ENCODE results near the gene AMDHD1.
A peak's percentile ranks its signal among the peaks of the same experiment; 100 is the strongest.

Gene AMDHD1, protein sequence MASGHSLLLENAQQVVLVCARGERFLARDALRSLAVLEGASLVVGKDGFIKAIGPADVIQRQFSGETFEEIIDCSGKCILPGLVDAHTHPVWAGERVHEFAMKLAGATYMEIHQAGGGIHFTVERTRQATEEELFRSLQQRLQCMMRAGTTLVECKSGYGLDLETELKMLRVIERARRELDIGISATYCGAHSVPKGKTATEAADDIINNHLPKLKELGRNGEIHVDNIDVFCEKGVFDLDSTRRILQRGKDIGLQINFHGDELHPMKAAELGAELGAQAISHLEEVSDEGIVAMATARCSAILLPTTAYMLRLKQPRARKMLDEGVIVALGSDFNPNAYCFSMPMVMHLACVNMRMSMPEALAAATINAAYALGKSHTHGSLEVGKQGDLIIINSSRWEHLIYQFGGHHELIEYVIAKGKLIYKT

DNA sequence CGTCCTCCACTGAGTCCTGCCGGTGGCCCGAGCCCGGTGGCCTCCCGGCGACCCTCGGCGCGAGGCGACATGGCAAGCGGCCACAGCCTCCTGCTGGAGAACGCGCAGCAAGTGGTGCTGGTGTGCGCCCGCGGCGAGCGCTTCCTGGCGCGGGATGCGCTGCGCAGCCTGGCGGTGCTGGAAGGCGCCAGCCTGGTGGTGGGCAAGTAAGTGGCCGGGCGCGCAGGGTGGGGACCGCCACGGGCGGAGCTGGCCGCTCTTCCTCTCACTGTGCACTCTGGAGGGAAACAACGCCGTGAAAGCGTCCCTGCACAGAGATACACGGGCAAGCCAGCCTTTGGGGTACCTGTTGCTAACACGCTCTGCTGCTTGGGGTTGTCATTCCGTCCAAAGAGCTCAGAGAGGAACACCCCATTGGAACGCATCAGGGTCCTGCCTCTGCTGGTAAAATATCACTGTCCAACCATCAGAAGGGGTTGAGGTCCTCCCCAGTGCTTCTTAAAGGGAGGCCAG is at the start of gene AMDHD1:
AMDHD1 (plus strand) TSS at position 2 of the 513 bp plus-strand sequence; CDS start at position 70, 68 bp downstream.
- DNase-seq (ENCODE audit: low read depth in 3 of 3), result peak; percentile 13 to 63 (median 17)

DNA sequence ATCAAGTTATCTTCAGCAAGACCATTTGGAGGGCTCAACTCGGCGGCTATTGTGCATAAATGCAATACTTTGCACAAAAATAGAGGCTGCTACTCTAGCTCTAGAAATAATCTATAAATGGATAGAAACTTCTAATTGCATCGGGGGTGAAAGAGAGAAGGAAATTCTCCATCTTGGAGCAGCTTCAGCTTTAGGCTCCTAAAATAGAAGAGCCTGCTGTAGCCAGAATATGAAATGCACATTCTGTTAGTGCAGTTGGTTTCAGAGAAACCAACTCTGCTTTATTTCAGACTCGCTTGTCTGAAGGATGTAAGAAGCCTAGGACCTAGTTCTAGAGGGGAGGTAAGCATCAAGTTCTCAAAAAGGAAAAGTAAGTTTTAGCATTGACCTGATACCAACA is 46.3 kb upstream of the AMDHD1 start:
- no peak for DNase-seq (ENCODE audit: low read depth in 3 of 3)

DNA sequence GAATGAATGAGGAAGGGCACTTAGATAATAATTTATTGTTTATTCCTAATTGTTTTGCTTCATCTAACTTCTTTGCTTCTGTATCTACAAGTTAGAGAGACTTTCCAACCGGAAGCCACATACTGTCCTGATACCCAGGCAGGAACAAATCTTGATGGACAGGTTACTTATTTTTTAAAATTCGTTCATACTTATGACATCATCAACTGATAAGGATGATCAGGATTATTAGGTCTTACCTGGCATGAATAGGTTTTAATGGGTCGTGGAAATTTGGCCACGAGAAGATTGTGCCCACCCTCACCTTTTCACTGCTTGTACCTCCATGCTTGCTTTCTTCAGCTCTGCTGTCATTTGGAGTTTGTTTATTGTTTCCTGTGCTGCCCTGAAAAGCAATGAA is 45.0 kb upstream of the AMDHD1 start:
- DNase-seq (ENCODE audit: low read depth in 3 of 3), result no peak

DNA sequence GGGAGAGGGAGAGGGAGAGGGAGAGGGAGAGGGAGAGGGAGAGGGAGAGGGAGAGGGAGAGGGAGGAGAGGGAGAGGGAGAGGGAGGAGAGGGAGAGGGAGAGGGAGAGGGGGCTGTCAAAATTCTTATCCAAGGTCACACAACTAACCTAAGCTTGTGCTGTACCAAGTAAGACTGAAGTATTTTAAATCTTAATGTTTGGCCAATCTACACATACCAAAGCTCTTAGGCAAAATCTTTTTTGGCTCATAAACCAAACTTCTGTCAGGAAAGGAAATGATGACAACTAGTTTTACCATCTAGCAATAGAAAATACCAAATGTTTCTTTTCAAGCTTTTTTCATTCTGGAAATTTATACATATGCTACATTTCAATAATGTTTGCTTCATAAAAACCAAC is 34.6 kb upstream of the AMDHD1 start:
- DNase-seq (ENCODE audit: low read depth in 3 of 3), result no peak

DNA sequence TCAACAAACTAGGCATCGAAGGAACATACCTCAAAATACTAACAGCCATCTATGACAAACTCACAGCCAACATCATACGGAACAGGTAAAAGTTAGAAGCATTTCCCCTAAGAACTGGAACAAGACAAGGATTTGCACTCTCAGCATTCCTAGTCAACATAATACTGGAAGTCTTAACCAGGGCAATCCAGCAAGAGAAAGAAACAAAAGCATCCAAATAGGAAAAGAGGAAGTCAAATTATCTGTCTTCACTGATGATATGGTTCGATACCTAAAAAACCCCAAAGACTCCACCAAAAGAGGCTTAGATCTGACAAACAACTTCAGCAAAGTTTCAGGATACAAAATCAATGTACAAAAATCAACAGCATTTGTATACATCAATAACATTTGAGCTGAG is 33.3 kb upstream of the AMDHD1 start:
- no peak for DNase-seq (ENCODE audit: low read depth in 3 of 3)

DNA sequence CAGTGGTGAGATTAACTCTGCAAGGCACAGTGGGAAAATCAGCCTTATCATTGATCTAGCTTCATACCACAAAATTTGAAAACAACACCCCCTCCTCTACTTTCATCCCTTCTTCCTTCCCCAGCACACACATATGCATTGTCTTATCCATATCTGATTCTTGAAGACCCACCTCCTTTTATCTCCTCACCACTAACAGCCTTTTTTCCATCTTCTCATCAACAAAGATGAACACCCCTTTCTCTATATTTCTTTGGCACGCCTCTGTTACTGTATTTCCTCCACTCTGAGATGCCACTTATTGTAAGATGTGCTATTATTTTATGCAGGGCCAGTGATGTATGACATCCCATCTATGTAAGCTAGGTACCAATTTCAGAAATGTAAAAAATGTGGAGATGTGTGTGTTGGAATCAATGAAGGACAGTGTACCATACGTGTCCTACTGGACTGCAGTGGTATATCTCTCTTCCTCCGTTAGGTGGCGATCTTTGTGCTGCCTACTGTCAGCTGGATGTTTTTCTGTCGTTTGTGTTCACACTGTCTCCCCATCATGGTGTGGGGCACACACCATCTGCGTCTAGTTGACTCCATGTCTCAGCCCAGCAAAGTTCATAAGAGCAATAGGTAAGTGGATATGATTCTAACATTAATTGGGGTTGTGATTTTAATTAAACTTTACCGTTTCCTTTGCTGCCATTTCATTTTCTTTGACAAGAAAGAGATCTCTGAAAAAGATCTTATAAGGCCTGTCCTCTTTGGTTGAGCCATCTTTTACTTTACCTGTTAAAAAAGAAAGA is 24.7 kb upstream of the AMDHD1 start:
- peak; percentile 11 to 22 (median 16) for DNase-seq (ENCODE audit: low read depth in 3 of 3)

DNA sequence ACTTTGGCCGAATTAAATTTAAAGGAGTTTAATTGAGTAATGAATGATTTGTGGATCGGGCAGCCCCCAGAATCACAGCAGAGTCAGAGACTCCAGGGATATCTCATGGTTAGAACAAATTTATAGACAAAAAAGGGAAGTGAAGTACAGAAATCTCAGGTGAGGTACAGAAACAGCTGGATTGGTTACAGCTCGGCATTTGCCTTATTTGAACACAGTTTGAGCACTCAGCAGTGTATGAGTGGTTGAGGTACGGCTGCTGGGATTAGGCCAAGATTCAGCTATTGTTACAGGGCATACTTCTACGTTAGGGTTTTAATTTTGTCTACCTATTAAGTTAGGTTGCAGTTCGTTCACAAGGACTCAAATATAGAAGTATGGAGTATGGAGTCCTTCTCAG is 24.0 kb upstream of the AMDHD1 start:
- no peak for DNase-seq (ENCODE audit: low read depth in 3 of 3)

DNA sequence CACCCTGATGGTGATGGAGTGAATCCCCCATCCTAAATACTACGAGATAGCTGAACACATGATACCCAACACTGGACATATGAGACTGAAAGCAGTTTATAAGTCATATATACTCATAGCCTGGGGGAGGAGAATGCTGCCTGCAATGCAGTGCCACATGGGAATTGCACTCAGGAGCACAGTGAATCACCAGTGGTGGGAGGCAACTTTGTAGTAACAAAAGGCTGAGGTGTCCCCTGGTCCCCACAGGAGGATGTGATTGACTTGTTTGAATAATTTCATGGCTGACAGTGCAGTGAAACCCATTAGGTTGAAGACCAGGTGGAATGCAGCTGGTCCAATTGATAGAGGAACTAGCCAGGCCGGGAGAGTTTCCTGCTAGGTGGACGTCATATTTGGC is 20.9 kb upstream of the AMDHD1 start:
- DNase-seq (ENCODE audit: low read depth in 3 of 3), result no peak

DNA sequence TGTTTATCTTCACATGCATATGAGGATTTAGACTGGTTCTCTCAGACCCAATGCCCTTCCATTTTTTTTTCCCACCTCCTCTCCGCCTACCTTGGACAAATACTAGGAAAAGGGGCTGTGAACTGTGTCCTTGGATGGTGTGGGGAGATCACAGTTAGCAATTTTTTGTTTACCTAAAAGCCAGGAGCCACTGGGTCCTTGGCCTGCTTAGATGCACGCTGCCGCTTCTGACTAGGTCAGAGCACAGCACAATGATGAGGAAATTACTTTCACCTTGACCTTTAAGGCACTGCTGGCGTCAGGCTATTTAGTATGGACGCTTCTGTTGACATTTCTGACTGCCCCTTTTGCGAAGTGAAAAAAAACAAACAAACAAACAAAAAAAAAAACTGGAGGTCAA is 2.6 kb upstream of the AMDHD1 start:
- DNase-seq (ENCODE audit: low read depth in 3 of 3), result no peak

DNA sequence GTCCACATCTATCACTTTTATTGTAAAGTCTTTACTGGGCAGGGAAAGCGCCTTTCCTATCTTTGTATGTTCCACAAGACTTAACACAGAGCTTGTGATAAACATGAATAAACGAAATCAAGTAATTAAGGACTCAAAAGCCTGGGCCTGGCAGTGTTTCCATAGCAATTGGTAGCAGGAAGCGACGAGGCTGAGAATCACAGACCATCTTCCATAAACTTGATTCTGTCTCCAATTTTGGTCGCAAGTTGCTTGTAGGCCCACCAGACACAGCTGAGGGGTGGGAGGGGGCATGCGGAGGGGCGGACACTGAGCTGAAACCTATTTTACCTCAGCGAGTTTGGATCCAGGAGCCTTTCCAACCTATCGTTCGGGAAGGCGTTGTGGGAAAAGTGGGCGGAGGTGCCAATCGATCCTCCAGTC is 1.0 kb upstream of the AMDHD1 start:
- peak in 1 of 3 experiments; percentile 1 for DNase-seq (ENCODE audit: low read depth in 3 of 3)

DNA sequence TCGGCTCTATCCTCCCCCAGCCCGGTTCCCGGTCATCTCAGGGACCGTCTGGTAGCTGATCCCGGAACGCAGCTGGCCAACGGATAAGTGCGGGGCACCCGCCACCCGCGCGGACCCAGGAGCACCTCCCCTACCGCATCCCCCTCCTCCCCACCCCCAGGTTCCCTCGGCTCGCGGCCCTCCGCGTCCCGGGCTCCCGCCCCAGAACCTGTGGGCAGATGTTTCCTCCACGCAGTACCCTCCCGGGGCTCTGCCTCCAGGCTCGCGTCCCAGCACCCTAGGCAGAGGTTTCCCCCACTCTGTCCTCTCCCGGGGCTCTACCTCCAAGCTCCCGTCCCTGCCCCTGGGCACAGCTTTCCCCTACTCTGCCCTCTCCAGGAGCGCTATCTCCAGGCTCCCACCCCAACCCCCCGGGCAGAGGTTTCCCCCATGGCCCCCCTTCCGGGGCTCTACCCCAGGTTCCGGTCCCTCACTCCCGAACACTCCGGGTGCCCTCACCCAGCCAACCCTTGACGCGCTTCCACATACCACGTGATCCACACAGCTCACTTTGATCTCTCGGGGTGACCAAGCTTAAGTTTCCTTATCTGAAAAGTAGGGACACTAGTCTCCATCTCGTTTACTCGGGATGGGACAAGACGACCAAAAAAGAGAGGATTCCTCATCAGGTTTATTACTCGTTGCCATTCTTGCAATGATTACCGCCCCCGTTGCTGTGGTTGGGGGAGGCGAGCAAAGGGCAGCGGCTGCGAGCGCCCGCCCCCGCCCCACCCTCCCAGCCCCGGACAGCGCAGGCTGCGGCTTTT is 404 bp upstream of the AMDHD1 start, which contains the start of gene CCDC38:
CCDC38 (minus strand) TSS at position 91 of the 806 bp plus-strand sequence. CDS start 6,105 bp downstream, outside the sequence.
- peak; percentile 63 to 85 (median 72) for DNase-seq (ENCODE audit: low read depth in 3 of 3)

DNA sequence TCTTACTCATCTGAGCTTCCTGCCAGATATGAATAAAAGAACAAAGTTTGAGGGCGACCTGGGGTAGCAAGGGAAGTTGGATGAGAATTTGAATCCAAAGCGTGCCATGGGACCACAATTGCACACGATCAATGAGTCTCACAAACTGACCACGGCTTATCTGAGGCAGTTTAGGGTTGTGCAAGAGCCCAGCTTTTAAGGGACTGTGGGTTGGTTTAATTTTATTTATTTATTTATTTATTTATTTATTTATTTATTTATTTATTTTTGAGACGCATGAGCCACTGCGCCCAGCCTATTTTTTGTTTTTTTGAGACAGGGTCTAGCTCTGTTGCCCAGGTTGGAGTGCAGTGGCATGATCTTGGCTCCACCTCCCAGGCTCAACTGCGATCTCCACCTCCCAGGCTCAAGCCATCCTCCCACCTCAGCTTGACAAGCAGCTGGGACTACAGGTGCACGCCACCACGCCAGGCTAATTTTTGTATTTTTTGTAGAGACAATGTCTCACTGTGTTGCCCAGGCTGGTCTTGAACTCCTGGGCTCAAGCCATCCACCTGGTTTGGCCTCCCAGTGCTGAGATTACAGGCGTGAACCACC is 1.1 kb downstream of the AMDHD1 start:
- DNase-seq (ENCODE audit: low read depth in 3 of 3), result no peak

DNA sequence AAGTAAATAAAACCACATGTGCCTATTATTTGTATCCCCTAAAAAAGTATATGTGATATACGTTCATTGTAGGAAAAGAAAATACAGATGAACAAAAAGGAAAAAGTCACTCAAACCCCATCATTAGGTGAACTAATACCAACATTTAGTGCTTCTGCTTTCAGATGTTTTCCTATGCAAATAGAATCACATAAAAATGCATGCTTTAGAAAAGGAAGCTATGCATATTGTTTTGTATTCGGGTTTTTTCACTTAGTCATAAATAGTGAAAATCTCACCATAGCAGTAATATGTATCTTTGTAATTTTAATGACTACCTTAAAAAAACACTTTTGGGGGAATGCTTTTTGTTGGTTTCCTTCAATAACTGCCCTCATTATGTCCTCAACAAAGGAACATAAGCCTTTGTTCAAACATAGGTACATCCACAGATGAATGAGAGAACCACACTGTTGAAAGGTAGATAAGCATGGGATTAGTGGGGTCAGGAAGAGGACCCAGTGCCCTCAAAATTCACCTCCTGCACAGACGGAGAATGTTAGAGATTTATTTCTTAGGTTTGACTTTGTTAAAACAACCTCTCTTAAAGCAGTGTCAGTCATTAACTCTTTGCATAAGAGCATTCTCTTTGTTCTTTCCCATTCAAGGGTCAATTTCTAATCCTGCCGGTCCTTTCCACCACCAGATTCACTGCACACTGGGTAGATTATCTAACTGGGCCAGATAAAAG is 6.5 kb downstream of the AMDHD1 start:
- DNase-seq (ENCODE audit: low read depth in 3 of 3), result no peak

DNA sequence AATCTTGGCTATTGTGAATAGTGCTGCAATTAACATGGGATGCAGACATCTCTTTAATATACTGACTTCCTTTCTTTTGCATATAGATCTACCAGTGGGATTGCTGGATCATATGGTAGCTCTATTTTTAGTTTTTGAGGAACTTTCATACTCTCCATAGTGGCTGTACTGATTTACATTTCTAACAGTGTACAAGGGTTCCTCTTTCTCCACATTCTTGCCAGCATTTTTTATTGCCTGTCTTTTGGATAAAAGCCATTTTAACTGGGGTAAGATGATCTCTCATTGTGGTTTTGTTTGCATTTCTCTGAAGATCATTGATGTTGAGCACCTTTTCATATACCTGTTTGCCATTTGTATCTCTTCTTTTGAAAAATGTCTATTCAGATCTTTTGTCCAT is 8.4 kb downstream of the AMDHD1 start:
- no peak for DNase-seq (ENCODE audit: low read depth in 3 of 3)

DNA sequence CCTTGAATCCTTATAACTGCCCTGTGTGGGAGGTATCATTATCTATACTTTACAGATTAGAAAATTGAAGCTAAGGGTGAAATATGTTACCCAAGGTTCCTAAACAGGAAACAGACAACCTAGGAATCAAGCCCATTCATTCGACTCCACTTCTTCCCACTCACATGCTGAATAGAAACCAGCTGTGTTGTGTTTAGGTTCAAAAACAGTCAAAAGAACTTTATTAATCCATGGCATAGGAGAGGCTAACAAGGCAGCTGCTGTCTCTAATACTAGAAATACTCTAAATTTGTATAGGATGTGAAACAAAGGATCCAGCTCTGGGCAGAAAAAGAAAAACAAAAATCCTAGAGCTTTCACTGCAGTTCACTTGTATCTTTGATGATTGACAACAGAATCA is 9.9 kb downstream of the AMDHD1 start:
- DNase-seq (ENCODE audit: low read depth in 3 of 3), result no peak

DNA sequence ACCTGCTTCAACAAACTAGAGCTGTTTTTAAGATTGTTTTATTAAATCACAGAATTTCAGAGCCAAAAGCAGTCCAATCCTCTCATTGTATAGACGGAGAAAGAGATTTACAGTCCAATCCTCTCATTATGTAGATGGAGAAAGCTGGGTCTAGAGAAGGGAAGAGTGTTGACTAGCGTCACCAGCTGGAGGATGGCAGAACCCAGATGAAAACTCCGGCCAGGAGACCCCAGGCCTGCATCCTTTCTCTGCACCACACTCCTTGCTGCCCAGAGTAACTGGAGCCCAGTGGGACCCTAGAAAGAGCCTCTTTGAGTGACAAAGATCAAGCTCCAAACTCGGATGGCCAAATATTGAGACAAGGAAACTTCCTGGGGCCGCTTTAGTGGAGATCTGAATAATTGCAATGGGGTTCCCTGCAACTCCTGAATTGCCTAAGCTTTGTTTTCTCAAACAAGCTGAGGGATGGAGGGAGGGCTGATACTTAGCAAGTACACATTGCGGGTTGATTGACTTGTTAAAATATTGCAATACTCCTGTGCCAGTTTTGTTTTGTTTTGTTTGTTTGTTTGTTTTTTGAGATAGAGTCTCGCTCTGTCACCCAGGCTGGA is 12.5 kb downstream of the AMDHD1 start:
- no peak for DNase-seq (ENCODE audit: low read depth in 3 of 3)

DNA sequence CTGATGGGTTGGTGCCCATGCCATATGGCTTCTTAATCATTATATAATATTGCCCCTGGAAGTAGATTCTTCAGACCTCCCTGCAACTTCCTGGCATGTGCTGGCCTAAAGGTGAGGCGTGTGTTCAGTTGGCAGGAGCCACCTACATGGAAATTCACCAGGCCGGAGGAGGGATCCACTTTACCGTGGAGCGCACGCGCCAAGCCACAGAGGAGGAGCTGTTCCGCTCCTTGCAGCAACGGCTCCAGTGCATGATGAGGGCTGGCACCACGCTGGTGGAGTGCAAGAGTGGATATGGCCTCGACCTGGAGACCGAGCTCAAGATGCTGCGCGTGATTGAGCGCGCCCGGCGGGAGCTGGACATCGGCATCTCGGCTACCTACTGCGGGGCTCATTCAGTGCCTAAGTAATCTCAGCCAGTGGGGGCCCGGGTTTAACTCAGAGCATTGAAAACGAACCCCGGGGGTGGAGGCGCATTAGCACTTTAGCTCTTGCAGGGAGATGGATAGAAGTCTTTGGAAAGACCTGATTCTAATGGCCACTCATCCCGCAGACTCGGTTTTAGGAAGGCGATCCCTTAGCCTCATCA is 13.5 kb downstream of the AMDHD1 start:
- no peak for DNase-seq (ENCODE audit: low read depth in 3 of 3)

DNA sequence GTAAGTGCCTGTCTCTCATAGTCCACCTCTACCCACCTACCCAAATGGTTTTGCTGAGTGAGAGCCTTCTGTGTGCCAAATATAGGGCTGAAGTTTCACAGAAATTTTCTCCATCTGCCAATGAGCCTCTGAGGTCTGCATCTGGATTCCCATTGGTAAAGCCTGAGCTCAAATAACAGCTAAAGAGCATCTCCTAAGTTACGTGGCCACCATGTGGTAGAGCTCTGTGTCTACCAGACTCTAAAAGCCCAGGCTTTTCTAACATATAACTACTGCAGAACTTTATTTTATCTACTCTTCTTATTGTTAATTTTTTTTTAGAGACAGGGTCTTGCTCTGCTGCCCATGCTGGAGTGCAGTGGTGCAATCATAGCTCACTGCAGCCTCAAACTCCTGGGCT is 16.0 kb downstream of the AMDHD1 start:
- no peak for DNase-seq (ENCODE audit: low read depth in 3 of 3)

DNA sequence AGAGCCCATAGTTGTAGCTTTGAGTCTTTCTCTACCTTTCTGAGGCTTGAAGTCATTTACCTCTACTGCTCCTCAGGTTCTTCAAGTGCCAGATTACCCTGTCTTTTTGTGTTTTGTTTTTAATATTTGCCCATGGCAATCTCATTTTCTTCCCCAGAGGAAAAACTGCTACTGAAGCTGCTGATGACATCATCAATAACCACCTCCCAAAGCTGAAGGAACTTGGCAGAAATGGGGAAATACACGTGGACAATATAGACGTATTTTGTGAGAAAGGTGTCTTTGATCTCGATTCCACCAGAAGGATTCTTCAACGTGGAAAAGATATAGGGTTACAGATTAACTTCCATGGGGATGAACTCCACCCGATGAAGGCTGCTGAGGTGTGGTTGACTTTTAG is 17.1 kb downstream of the AMDHD1 start:
- no peak for DNase-seq (ENCODE audit: low read depth in 3 of 3)

DNA sequence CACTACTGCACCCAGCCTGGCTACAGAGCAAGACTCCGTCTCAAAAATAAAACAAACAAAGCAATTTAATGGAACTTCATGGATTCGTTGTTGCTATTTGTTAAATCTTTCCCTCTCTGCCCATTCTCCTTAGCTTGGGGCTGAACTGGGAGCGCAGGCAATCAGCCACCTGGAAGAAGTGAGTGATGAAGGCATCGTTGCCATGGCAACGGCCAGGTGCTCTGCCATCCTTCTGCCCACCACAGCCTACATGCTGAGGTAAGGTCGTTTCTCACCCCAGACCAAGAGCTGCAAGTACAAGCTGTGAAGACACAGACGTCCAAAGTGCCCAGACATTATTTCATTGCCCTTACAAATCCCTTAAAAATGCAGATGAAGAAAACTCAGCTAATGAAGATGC is 19.1 kb downstream of the AMDHD1 start:
- no peak for DNase-seq (ENCODE audit: low read depth in 3 of 3)
